Urothelium cell line (cell line): ENCODE measurements around the gene ZNF146.
A peak's percentile ranks its signal among the peaks of the same experiment; 100 is the strongest.
"Not testable (repeated sequence)": the region's sequence is repeated elsewhere in the genome, so short reads cannot be mapped to it uniquely, and the experiment has no call there.

Experiments used
- DNase-seq: peaks from one replicate; pipeline ENCODE4 v3.0.0; 2011; ENCODE audit warnings: low spot score, mixed read lengths
- FAIRE-seq: peaks from 2 replicates; lab custom pipeline; 2011; peaks lifted over from hg19 to GRCh38; lab: Jason Lieb, UNC

ZNF146 gene

DNA sequence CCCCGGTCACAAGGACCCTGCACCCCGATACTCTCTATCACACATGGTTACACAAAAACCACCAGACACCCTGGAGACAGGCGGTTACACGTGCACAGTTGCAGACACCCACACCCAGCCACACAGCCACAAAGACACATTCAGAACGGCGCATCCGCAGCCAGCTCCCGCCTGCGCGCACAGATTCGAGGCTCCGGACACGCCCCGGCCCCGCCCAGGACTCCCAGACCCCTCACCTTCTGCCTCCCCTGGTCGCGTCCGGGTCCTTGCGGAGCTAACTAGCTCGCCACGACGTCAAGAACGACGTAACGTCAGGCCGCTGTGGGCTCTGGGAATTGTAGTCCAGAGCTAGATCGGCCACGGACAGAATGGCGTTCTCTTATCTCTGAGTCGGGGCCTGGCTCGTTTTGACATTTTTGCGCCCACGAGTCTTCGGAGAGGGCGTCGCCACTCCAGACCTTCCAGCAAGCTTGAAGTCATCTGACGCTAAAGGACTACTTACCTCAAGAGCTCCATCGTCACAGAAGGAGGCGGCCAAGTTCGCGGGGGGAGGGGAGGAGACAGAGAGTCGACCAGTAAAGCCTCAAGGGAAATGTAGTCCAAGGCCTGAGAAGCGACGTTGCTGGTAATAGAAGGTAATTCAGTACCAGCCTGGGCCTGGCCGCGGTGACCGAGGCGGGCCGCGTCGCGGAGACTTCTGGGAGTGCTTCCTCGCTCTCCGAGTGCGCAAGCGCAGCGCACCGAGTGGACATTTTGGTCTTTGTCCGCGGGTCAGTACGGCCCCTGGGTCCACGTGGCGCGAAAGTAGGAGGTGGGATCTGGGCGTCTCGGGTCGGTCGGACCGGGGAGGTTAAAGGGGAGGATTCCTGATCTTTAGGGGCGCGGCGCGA lies at the start of gene ZNF146, which contains the start of gene ZNF565:
Gene ZNF146 (plus strand): TSS at position 721 of the 890 bp plus-strand sequence. CDS start 21,335 bp downstream, outside the sequence.
Gene ZNF565 (minus strand): TSS at position 280 of the 890 bp plus-strand sequence. CDS start 12,680 bp downstream, outside the sequence.
- FAIRE-seq (peak; percentile 86), DNase-seq (peak; percentile 96)

- DNase-seq (no peak), FAIRE-seq (no peak)
Observed at GRCh38 chr19:36169084-36169760, 45.7 kb upstream of the ZNF146 start.

DNA sequence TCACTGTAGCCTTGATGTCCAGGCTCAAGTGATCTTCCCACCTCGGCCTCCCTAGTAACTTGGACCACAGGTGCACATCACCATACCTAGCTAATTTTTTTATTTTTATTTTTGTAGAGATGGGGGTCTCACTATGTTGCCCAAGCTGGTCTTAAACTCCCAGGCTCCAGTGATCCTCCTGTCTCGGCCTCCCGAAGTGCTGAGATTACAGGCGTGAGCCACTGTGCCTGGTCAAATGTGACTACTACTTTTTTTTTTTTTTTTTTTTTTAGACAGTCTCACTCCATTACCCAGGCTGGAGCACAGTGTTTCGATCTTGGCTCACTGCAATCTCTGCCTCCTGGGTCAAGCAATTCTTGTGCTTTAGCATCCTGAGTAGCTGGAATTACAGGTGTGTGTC lies 42.1 kb upstream of the ZNF146 start:
- DNase-seq (no peak), FAIRE-seq (no peak)

DNA sequence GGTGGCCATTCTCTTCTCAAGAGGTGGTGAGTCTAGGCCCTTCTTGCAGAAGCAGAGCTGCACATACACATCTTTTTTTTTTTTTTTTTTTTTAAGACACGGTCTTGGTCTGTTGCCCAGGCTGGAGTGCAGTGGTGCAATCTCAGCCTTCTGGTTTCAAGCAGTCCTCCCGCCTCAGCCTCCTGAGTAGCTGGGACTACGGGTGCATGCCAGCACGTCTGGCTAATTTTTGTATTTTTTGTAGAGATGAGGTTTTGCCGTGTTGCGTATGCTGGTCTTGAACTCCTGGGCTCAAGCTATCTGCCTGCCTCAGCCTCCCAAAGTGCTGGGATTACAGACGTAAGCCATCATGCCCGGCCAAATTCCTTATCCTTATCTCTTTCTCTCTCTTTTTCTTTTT lies 41.1 kb upstream of the ZNF146 start:
- DNase-seq, FAIRE-seq: not testable (repeated sequence)

DNA sequence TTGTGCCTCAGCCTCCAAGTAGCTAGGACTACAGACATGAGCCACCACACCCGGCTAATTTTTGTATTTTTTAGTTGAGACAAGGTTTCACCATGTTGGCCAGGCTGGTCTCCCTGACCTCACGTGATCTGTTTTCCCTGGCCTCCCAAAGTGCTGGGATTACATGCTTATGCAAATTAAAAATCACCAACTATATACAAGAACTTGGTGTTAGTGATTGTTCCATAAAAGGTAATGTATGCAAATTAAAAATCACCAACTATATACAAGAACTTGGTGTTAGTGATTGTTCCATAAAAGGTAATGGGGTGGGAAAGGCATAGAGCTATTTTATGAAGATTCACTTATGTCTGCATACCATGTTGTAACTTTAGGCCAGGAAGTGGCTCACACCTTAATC lies 35.8 kb upstream of the ZNF146 start:
- DNase-seq, FAIRE-seq: not testable (repeated sequence)

DNA sequence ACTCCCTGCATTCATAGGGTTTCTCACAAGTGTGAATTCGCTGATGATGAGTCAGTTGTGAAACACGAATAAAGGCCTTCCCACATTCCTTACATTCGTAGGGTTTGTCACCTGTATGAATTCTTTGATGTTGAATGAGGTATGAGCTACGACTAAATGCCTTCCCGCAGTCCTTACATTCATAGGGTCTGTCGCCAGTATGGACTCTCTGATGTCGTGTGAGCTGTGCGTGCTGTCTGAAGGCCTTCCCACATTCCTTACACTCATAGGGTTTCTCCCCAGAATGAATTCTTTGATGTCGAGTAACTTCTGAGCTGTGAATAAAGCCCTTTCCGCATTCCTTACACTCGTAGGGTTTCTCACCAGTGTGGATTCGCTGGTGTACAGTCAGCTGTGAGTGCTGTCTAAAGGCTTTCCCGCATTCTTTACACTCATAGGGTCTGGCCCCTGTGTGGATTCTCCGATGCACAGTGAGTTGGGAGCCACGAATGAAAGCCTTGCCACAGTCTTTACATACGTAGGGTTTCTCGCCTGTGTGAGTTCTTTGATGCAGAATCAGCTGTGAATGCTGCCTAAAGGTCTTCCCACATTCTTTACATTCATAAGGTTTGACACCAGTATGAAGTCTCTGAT lies 32.2 kb upstream of the ZNF146 start:
- FAIRE-seq (peak; percentile 42), DNase-seq (peak; percentile 63)

- FAIRE-seq = no peak
- DNase-seq = peak; percentile 35
Observed at GRCh38 chr19:36183245-36183628, 31.7 kb upstream of the ZNF146 start.

GRCh38 chr19:36186722-36187121 lies 28.2 kb upstream of the ZNF146 start:
- FAIRE-seq = not testable (repeated sequence)

DNA sequence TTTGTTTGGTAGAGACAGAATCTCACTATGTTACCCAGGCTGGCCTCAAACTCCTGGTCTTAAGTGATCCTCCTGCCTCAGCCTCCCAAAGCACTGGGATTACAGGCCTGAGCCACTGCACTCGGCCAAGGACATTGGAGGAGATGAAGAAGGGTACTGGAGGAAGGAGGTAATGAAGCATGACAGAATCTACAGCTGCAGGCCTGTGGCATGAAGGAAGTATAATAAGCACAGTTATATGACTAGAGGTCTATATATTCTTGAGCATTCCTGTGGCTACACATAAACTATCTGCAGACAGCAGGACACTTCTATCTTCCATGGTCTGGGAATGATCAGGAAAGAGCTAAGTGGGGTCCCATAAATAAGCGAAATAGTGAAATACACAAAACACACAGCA lies 18.7 kb upstream of the ZNF146 start:
- no peak for DNase-seq
- FAIRE-seq = no peak

More at GRCh38 chr19:36186722-36187121, 28.2 kb upstream of the ZNF146 start:
- not testable (repeated sequence) for DNase-seq

DNA sequence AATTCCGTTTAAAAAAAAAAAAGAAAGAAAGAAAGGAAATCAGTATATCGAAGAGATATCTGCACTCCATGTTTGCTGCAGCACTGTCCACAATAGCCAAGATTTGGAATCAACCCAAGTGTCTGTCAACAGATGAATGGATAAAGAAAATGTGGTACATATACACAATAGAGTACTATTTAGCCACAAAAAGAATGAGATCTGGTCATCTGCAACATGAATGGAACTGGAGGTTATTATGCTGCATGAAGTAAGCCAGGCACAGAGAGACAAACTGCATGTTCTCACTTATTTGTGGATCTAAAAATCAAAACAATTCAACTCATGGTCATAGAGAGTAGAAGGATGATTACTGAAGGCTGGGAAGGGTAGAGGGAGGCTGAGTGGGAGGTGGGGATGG lies 16.8 kb upstream of the ZNF146 start:
- no peak for FAIRE-seq
- DNase-seq = no peak

GRCh38 chr19:36201684-36202083 lies 13.2 kb upstream of the ZNF146 start:
- no peak for DNase-seq
- FAIRE-seq = no peak

DNA sequence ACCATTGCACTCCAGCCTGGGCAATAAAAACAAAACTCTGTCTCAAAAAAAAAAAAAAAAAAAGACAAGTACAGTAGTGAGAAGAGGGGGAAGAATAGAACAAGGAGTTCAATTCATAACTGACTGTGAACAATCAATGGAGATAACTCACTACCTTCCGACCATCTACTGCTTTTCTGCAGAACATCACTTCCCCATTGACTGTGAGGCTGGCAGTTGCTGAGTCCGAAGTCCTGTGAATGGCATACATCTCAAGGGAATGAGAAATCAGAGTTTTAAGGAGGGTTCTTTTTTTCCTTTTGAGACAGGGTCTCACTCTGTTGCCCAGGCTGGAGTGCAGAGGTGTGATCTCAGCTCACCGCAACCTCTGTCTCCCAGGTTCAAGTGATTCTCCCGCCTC lies 11.6 kb upstream of the ZNF146 start:
- DNase-seq = no peak

DNA sequence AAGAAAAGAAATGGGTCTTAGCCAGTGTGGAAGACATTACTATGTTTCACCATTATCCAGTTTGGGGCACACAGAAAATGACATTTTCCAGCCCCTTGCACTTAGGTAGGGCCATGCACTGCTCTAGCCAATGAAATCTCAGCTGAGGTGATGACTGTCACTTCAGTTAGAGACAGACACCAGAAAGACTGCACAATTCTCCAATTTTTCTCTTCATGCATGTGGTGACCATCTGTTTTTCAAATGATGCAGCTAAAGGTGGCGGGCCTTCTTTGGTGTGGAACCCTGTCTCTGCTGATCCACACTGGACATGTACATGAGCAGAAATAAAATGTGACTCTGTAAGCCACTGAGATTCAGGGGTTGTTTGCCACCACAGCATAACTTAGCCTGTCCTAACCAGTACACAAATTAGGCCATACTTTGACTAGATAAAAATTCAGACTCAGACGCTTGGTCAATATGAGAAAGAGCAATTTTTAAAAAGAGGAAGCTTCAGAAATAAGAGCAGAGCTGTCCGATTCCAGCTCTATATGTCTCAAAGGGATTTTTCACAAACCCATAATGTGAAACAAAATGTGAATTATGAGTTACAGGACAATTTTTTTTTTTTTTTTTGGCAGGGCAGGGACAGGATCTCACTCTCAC lies 7.2 kb upstream of the ZNF146 start:
- no peak for FAIRE-seq
- no peak for DNase-seq

More for the DNA sequence above, 11.6 kb upstream of the ZNF146 start:
- no peak for FAIRE-seq

- FAIRE-seq = no peak
Observed at GRCh38 chr19:36209372-36209771, 5.5 kb upstream of the ZNF146 start.

DNA sequence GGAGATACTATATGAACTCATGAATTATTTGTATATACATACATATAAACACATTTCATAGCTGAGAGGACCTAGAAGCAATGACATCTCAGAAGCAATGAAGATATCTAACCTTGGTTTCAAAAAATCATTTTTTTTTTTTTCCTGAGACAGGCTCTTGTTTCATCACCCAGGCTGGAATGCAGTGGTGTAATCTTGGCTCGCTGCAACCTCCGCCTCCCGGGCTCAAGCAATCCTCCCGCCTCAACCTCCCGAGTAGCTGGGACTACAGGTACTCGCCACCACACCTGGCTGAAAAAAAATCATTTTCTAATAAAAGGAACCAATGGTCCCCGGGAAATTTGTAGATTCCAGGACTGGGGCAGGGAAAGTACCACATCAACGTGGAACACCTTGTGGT lies 4.4 kb upstream of the ZNF146 start:
- FAIRE-seq (no peak), DNase-seq (no peak)

More at GRCh38 chr19:36209372-36209771, 5.5 kb upstream of the ZNF146 start:
- no peak for DNase-seq

- DNase-seq = no peak
- FAIRE-seq = no peak
Observed at GRCh38 chr19:36212895-36213294, 2.0 kb upstream of the ZNF146 start.

DNA sequence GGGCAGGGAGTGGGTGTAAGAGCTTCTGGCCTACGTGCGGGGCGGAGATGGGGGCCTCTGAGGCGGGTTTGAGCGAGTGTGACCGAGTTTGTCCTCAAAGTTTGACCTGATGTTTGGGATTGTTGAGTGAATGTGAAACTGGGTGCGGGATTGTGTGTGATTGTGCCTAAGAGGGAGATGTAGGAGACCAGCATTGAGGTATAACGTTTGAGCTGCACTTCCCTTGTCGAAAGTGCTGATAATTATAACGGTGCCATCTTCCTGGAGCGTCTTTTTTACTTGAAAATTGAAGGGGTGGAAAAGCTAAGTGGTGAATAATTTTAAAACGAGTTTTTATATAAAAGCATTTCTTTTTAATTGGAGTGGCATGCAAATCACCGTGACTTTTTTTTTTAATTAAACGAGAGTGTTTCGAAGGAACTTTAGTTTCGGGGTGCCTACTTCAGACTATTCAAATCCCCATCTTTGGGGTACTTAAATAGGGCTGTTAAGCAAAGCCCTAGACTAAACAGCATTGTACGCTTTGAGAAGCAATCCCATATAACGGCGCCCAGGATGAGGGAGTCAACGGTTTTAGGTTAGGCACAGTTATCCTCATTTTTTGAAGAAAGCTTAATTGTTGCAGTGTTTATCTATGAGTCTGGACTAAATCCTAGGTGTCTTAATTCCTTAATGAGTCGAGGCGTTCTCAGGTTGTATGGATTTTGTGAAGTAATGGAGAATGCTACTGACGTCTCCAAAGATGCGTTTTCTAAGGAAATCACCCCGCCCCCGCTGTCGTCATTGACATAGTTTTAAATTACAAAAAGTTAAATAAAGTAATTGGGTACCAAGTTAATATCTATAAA lies 594 bp downstream of the ZNF146 start:
- FAIRE-seq (no peak), DNase-seq (no peak)

- FAIRE-seq = no peak
- DNase-seq = no peak
Observed at GRCh38 chr19:36221474-36221873, 6.6 kb downstream of the ZNF146 start.

DNA sequence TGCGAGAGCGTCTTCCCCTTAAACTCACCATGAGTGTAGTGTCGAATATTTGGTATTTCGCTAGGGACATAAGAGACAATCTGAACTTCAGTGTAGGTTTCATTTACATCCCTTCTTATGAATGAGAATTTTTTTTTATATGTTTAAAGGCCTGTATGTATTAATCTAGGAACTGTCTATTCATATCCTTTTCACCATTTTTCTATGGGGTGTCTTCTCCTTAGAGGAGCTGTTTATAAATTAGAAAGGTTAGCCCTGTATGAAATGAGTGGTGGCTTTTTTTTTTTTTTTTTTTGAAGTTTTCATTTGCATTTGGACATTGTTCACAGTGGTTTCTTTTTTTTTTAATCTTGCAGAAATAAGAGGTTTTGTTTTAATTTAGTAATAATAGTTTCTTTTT lies 7.6 kb downstream of the ZNF146 start:
- FAIRE-seq = no peak

More for the DNA sequence above, 7.6 kb downstream of the ZNF146 start:
- DNase-seq = no peak
